ENCODE measurements around the gene UAP1L1.

UAP1L1 gene

GRCh38 chr9:137106662-137107250 lies 29.4 kb downstream of the UAP1L1 start:
- Histone ChIP-seq H2BK5ac (ENCODE audit: low read depth, low read length, poor library complexity) (no peak overlapping the region), H3K27me3 (ENCODE audit: insufficient read depth, low read length) (no peaks in the 10 kb centered on the region), H4K12ac (ENCODE audit: low read depth, low read length) (no peak overlapping the region), H3K4me3 (ENCODE audit: low read depth, low read length) (no peak overlapping the region), H2BK12ac (ENCODE audit: low read length) (no peak overlapping the region), H4K91ac (ENCODE audit: low read depth, low read length) (no peak overlapping the region), H3K4ac (ENCODE audit: low read depth, low read length) (no peak overlapping the region), H3K14ac (ENCODE audit: low read length) (no peak overlapping the region), H4K8ac (ENCODE audit: low read depth, low read length) (no peak overlapping the region), H3K79me1 (ENCODE audit: low read length) (no peaks in the 10 kb centered on the region), H3K79me2 (ENCODE audit: control insufficient read depth, insufficient read depth, low read length, poor library complexity) (no peaks in the 10 kb centered on the region), H2AFZ (ENCODE audit: insufficient read depth, low read length, poor library complexity) (no peak overlapping the region), H3K36me3 (ENCODE audit: control insufficient read depth in 1 of 2, insufficient read depth in 2 of 2, low read length in 2 of 2) (peaks cover 70 to 77% of the 10 kb centered on the region in 2 experiments), H2BK120ac (ENCODE audit: insufficient read depth, low read length, poor library complexity) (no peak overlapping the region), H3K18ac (ENCODE audit: low read length) (no peak overlapping the region), H3K9ac (ENCODE audit: low read length) (no peak overlapping the region), H3K9me3 (ENCODE audit: insufficient read depth, low read depth, low read length) (peaks cover 23% of the 10 kb centered on the region), H3K23ac (ENCODE audit: low read length) (no peak overlapping the region), H2AK5ac (ENCODE audit: low read length) (no peak overlapping the region), H3K4me1 (ENCODE audit: control insufficient read depth in 1 of 2, insufficient read depth in 2 of 2, low read length in 2 of 2) (no peaks in the 10 kb centered on the region), H3K27ac (ENCODE audit: low read depth, low read length) (no peak overlapping the region), H3K4me2 (ENCODE audit: low read length) (no peak overlapping the region)
- WGBS (ENCODE audit: extremely low coverage, insufficient coverage, insufficient read length) = no CpG with 5 or more reads among the region's 27 CpGs
- DNase-seq = no peak

GRCh38 chr9:137107312-137107921 lies 30.1 kb downstream of the UAP1L1 start:
- no CpG with 5 or more reads among the region's 27 CpGs for WGBS (ENCODE audit: extremely low coverage, insufficient coverage, insufficient read length)
- no peak overlapping the region for H3K18ac ChIP-seq (ENCODE audit: low read length)
- H2BK12ac ChIP-seq (ENCODE audit: low read length) = no peak overlapping the region
- peaks cover 63 to 70% of the 10 kb centered on the region in 2 experiments for H3K36me3 ChIP-seq (ENCODE audit: control insufficient read depth in 1 of 2, insufficient read depth in 2 of 2, low read length in 2 of 2)
- no peaks in the 10 kb centered on the region for H3K4me1 ChIP-seq (ENCODE audit: control insufficient read depth in 1 of 2, insufficient read depth in 2 of 2, low read length in 2 of 2)
- H3K4me3 ChIP-seq (ENCODE audit: low read depth, low read length) = no peak overlapping the region
- no peak overlapping the region for H2AFZ ChIP-seq (ENCODE audit: insufficient read depth, low read length, poor library complexity)
- H3K23ac ChIP-seq (ENCODE audit: low read length) = no peak overlapping the region
- no peak overlapping the region for H2BK5ac ChIP-seq (ENCODE audit: low read depth, low read length, poor library complexity)
- H3K27me3 ChIP-seq (ENCODE audit: insufficient read depth, low read length) = no peaks in the 10 kb centered on the region
- H2AK5ac ChIP-seq (ENCODE audit: low read length) = no peak overlapping the region
- H3K9me3 ChIP-seq (ENCODE audit: insufficient read depth, low read depth, low read length) = peaks cover 16% of the 10 kb centered on the region
- H4K91ac ChIP-seq (ENCODE audit: low read depth, low read length) = no peak overlapping the region
- no peak overlapping the region for H2BK120ac ChIP-seq (ENCODE audit: insufficient read depth, low read length, poor library complexity)
- no peak overlapping the region for H4K8ac ChIP-seq (ENCODE audit: low read depth, low read length)
- DNase-seq = peak in 1 of 2 donors; percentile 23
- H3K27ac ChIP-seq (ENCODE audit: low read depth, low read length) = no peak overlapping the region
- no peaks in the 10 kb centered on the region for H3K79me2 ChIP-seq (ENCODE audit: control insufficient read depth, insufficient read depth, low read length, poor library complexity)
- no peak overlapping the region for H4K12ac ChIP-seq (ENCODE audit: low read depth, low read length)
- H3K4me2 ChIP-seq (ENCODE audit: low read length) = no peak overlapping the region
- H3K79me1 ChIP-seq (ENCODE audit: low read length) = no peaks in the 10 kb centered on the region
- no peak overlapping the region for H3K14ac ChIP-seq (ENCODE audit: low read length)
- H3K9ac ChIP-seq (ENCODE audit: low read length) = no peak overlapping the region
- no peak overlapping the region for H3K4ac ChIP-seq (ENCODE audit: low read depth, low read length)

GRCh38 chr9:137107982-137108381 lies 30.7 kb downstream of the UAP1L1 start:
- H3K4me1 ChIP-seq (ENCODE audit: control insufficient read depth in 1 of 2, insufficient read depth in 2 of 2, low read length in 2 of 2) = no peaks in the 10 kb centered on the region
- no peaks in the 10 kb centered on the region for H3K27me3 ChIP-seq (ENCODE audit: insufficient read depth, low read length)
- DNase-seq = no peak
- no peak overlapping the region for H3K23ac ChIP-seq (ENCODE audit: low read length)
- H2BK5ac ChIP-seq (ENCODE audit: low read depth, low read length, poor library complexity) = no peak overlapping the region
- no peak overlapping the region for H4K12ac ChIP-seq (ENCODE audit: low read depth, low read length)
- no peak overlapping the region for H4K8ac ChIP-seq (ENCODE audit: low read depth, low read length)
- peaks cover 10% of the 10 kb centered on the region for H3K9me3 ChIP-seq (ENCODE audit: insufficient read depth, low read depth, low read length)
- no peak overlapping the region for H2BK120ac ChIP-seq (ENCODE audit: insufficient read depth, low read length, poor library complexity)
- WGBS (ENCODE audit: extremely low coverage, insufficient coverage, insufficient read length) = no CpG with 5 or more reads among the region's 17 CpGs
- H3K4me3 ChIP-seq (ENCODE audit: low read depth, low read length) = no peak overlapping the region
- H3K14ac ChIP-seq (ENCODE audit: low read length) = no peak overlapping the region
- H3K4ac ChIP-seq (ENCODE audit: low read depth, low read length) = no peak overlapping the region
- H3K79me1 ChIP-seq (ENCODE audit: low read length) = no peaks in the 10 kb centered on the region
- H2BK12ac ChIP-seq (ENCODE audit: low read length) = no peak overlapping the region
- peaks cover 57 to 65% of the 10 kb centered on the region in 2 experiments for H3K36me3 ChIP-seq (ENCODE audit: control insufficient read depth in 1 of 2, insufficient read depth in 2 of 2, low read length in 2 of 2)
- no peaks in the 10 kb centered on the region for H3K79me2 ChIP-seq (ENCODE audit: control insufficient read depth, insufficient read depth, low read length, poor library complexity)
- no peak overlapping the region for H3K18ac ChIP-seq (ENCODE audit: low read length)
- H2AFZ ChIP-seq (ENCODE audit: insufficient read depth, low read length, poor library complexity) = no peak overlapping the region
- no peak overlapping the region for H4K91ac ChIP-seq (ENCODE audit: low read depth, low read length)
- no peak overlapping the region for H3K9ac ChIP-seq (ENCODE audit: low read length)
- H2AK5ac ChIP-seq (ENCODE audit: low read length) = no peak overlapping the region
- no peak overlapping the region for H3K27ac ChIP-seq (ENCODE audit: low read depth, low read length)
- no peak overlapping the region for H3K4me2 ChIP-seq (ENCODE audit: low read length)

- Histone ChIP-seq H2BK5ac (ENCODE audit: low read depth, low read length, poor library complexity) (no peak overlapping the region), H3K79me2 (ENCODE audit: control insufficient read depth, insufficient read depth, low read length, poor library complexity) (no peaks in the 10 kb centered on the region), H3K9ac (ENCODE audit: low read length) (no peak overlapping the region), H3K23ac (ENCODE audit: low read length) (no peak overlapping the region), H4K91ac (ENCODE audit: low read depth, low read length) (no peak overlapping the region), H3K14ac (ENCODE audit: low read length) (no peak overlapping the region), H3K4me1 (ENCODE audit: control insufficient read depth in 1 of 2, insufficient read depth in 2 of 2, low read length in 2 of 2) (no peaks in the 10 kb centered on the region), H3K4me2 (ENCODE audit: low read length) (no peak overlapping the region), H3K36me3 (ENCODE audit: control insufficient read depth in 1 of 2, insufficient read depth in 2 of 2, low read length in 2 of 2) (peaks cover 50 to 57% of the 10 kb centered on the region in 2 experiments), H2BK120ac (ENCODE audit: insufficient read depth, low read length, poor library complexity) (no peak overlapping the region), H2AK5ac (ENCODE audit: low read length) (no peak overlapping the region), H3K27ac (ENCODE audit: low read depth, low read length) (no peak overlapping the region), H3K79me1 (ENCODE audit: low read length) (no peaks in the 10 kb centered on the region), H3K4ac (ENCODE audit: low read depth, low read length) (no peak overlapping the region), H3K9me3 (ENCODE audit: insufficient read depth, low read depth, low read length) (peaks cover 3% of the 10 kb centered on the region), H4K8ac (ENCODE audit: low read depth, low read length) (no peak overlapping the region), H2AFZ (ENCODE audit: insufficient read depth, low read length, poor library complexity) (no peak overlapping the region), H3K27me3 (ENCODE audit: insufficient read depth, low read length) (peaks cover 5% of the 10 kb centered on the region), H3K4me3 (ENCODE audit: low read depth, low read length) (no peak overlapping the region), H4K12ac (ENCODE audit: low read depth, low read length) (no peak overlapping the region), H2BK12ac (ENCODE audit: low read length) (no peak overlapping the region), H3K18ac (ENCODE audit: low read length) (no peak overlapping the region)
- no CpG with 5 or more reads among the region's 29 CpGs for WGBS (ENCODE audit: extremely low coverage, insufficient coverage, insufficient read length)
- no peak for DNase-seq
Observed at GRCh38 chr9:137108608-137109249, 31.4 kb downstream of the UAP1L1 start.
